HFFc6 (cell line): ENCODE data around the gene ESPNL. TPM values are rescaled to one million over a fixed set of nuclear protein-coding genes. Genes with fewer than 3 reads are reported as not detected.
A peak's percentile ranks its signal among the peaks of the same experiment; 100 is the strongest.

Source experiments
- DNase-seq: peaks from one replicate; pipeline ENCODE4 v3.0.0-alpha.2; 2018
- H3K27ac Mint-ChIP-seq: 2 replicates; pipeline ENCODE4 v1.8.0; 2020; ENCODE audit warnings: mild to moderate bottlenecking, mixed read lengths
- H3K27me3 Mint-ChIP-seq: 2 replicates; pipeline ENCODE4 v1.8.0; 2021; ENCODE audit warnings: mild to moderate bottlenecking, moderate library complexity, mixed read lengths; ENCODE audit not compliant: insufficient read depth
- H3K36me3 Mint-ChIP-seq: 2 replicates; pipeline ENCODE4 v1.8.0; 2021; ENCODE audit warnings: low read depth, mixed read lengths
- H3K4me1 Mint-ChIP-seq: 2 replicates; pipeline ENCODE4 v1.8.0; 2020; ENCODE audit warnings: low read depth, mixed read lengths
- H3K4me3 Mint-ChIP-seq: 2 replicates; pipeline ENCODE4 v1.8.0; 2020; ENCODE audit warnings: mild to moderate bottlenecking, moderate library complexity, mixed read lengths
- H3K9me3 Mint-ChIP-seq: 2 replicates; pipeline ENCODE4 v1.8.0; 2020; ENCODE audit warnings: mild to moderate bottlenecking, mixed read lengths
- total RNA-seq, 6 experiments: library from RNA; stranded (reverse); fragmentation: NEBNext Ultra II Directional; extraction: Animal tissue kit (Norgen Biotek cat#: 25700); gene quantifications; 2 replicates in 1 of 6; 3 replicates in 5 of 6; pipeline ENCODE4 v1.2.3, GENCODE V29; 2021
- TF ChIP-seq, protein P1 (sequence below): fragments of 200-600 bp; sonication (generic); IDR thresholded peaks from 2 replicates; pipeline ENCODE4 v1.5.0; 2021; ENCODE audit warnings: antibody characterized with exemption, mild to moderate bottlenecking

The ESPNL gene
- total RNA-seq, 6 experiments from 2014 or later: 1.0 to 3.0 (median 2.6) TPM

DNA sequence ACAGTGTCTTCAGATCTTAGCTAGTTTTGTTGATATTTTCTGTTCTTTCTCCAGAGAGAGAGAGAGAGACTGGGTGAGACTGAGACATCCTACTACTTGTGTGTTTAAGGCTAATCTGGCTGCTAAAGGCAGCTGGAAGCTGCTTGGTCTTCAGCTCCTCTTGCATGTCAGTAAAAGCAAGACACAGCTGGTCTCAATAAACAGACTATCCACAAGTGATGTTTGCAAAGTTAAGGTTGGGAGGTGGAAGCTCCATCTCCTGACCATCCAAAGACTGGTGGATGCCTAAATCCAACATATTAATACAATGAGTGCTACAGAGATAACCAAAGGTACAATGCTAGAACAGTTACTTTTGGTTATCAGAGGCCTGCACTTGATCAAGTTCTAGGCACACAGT lies 76.5 kb downstream of the ESPNL start:
- peaks cover 17% of the 10 kb centered on the region for H3K4me1 Mint-ChIP-seq
- peaks cover 32% of the 10 kb centered on the region for H3K36me3 Mint-ChIP-seq
- peak overlapping the region; percentile 15; the same call in 1 of the 2 replicates for H3K27ac Mint-ChIP-seq
- no peaks in the 10 kb centered on the region for H3K9me3 Mint-ChIP-seq
- H3K4me3 Mint-ChIP-seq: no peak overlapping the region
- H3K27me3 Mint-ChIP-seq: peaks cover 6% of the 10 kb centered on the region; the same call in 1 of the 2 replicates
- no peak for DNase-seq
- TF ChIP-seq, protein P1, sequence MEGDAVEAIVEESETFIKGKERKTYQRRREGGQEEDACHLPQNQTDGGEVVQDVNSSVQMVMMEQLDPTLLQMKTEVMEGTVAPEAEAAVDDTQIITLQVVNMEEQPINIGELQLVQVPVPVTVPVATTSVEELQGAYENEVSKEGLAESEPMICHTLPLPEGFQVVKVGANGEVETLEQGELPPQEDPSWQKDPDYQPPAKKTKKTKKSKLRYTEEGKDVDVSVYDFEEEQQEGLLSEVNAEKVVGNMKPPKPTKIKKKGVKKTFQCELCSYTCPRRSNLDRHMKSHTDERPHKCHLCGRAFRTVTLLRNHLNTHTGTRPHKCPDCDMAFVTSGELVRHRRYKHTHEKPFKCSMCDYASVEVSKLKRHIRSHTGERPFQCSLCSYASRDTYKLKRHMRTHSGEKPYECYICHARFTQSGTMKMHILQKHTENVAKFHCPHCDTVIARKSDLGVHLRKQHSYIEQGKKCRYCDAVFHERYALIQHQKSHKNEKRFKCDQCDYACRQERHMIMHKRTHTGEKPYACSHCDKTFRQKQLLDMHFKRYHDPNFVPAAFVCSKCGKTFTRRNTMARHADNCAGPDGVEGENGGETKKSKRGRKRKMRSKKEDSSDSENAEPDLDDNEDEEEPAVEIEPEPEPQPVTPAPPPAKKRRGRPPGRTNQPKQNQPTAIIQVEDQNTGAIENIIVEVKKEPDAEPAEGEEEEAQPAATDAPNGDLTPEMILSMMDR: no peak

DNA sequence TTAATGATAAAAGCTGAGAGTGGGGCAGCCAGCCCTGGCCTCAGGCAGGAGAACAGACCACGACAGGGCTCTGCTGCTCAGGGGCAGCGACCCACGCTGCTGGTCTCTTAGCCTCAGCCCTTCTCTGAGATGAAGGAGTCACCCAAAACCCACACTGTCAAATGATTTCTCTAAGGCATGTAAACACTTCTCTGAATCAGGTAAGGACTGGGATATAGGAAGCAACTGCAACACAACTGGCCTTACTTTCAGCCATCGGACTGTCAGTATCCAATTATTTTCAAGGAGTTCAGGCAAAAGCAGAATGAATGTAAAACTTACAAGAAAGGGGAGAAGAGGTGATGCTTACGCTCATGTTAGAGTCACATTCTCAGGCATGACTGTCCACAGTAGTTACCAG lies 80.4 kb downstream of the ESPNL start:
- H3K27ac Mint-ChIP-seq: no peak overlapping the region
- TF ChIP-seq, protein P1: no peak
- no peak for DNase-seq
- H3K9me3 Mint-ChIP-seq: no peaks in the 10 kb centered on the region
- H3K36me3 Mint-ChIP-seq: peaks cover 36% of the 10 kb centered on the region
- no peaks in the 10 kb centered on the region for H3K27me3 Mint-ChIP-seq
- H3K4me3 Mint-ChIP-seq: no peak overlapping the region
- H3K4me1 Mint-ChIP-seq: no peaks in the 10 kb centered on the region

DNA sequence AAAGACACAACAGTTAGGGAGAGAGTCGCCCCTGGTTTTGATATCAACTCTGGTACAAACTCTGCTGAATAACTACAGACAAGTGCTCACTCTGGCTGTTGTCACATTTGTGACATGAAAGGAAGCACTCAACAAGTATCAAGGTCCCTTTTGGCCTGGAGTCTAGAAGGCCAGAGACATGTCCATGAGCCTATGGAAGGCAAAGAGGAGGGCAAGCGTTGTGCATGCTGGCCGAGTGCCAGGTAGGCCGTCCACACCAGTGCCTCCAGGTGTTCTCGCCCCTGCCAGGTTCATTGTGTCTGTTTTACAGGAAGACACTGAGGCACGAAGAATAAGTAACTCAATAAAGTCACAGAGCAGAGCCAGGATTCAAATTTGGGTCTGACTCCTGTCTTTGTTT lies 82.2 kb downstream of the ESPNL start:
- Mint-ChIP-seq H3K9me3 (no peaks in the 10 kb centered on the region), H3K4me1 (no peaks in the 10 kb centered on the region), H3K4me3 (no peak overlapping the region), H3K27me3 (no peaks in the 10 kb centered on the region), H3K27ac (no peak overlapping the region), H3K36me3 (peaks cover 35% of the 10 kb centered on the region)
- TF ChIP-seq, protein P1: no peak
- no peak for DNase-seq

Other genes starting within 250 kb of the ESPNL start
- 1 to 10 TPM in 1 of 6 experiments, under 1 TPM in 4, not detected in 1; 0.38 to 1.3 (median 0.48) TPM for gene RAMP1, start 240.7 kb upstream of the ESPNL start, total RNA-seq
- gene UBE2F, start 133.3 kb upstream of the ESPNL start, total RNA-seq: 10 to 100 TPM; 48.7 to 54.1 (median 51.5) TPM
- 10 to 100 TPM; 11.3 to 16.4 (median 12.3) TPM for gene SCLY, start 39.3 kb upstream of the ESPNL start, total RNA-seq
- gene KLHL30, start 38.3 kb downstream of the ESPNL start, total RNA-seq: under 1 TPM in 4 of 6 experiments, not detected in 2; 0.05 to 0.14 (median 0.12) TPM
- under 1 TPM in 5 of 6 experiments, not detected in 1; 0.19 to 0.46 (median 0.41) TPM for gene ERFE, start 58.6 kb downstream of the ESPNL start, total RNA-seq
- 10 to 100 TPM; 27.3 to 34.3 (median 28.6) TPM for gene ILKAP, start 103.4 kb downstream of the ESPNL start, total RNA-seq
- 1 to 10 TPM in 2 of 6 experiments, under 1 TPM in 4; 0.47 to 1.0 (median 0.82) TPM for gene HES6, start 139.7 kb downstream of the ESPNL start, total RNA-seq
- 1 to 10 TPM; 4.3 to 5.7 (median 4.5) TPM for gene PER2, start 188.3 kb downstream of the ESPNL start, total RNA-seq
- 10 to 100 TPM; 15.7 to 21.7 (median 17.6) TPM for gene TRAF3IP1, start 220.2 kb downstream of the ESPNL start, total RNA-seq